ENCODE results near the gene HIP1. TPM values are rescaled to one million over a fixed set of nuclear protein-coding genes. Genes with fewer than 3 reads are reported as not detected.

Gene HIP1
- total and polyA plus RNA-seq, 2 of the 13 experiments (the other 11 are each of a cell fraction or from before 2014, with no cell fraction given), result 4.5 to 6.2 TPM

- TF ChIP-seq CREBL2 (CRISPR knock-in tag; IDR thresholded peaks at IDR 0.05; ENCODE audit: borderline replicate concordance) (no peak), DR1 (CRISPR knock-in tag; IDR thresholded peaks at IDR 0.05) (peak; percentile 63; the same call in 1 of the 2 replicates), MED8 (CRISPR knock-in tag; IDR thresholded peaks at IDR 0.05; ENCODE audit: insufficient replicate concordance) (peak; percentile 66), ZNF564 (CRISPR knock-in tag; IDR thresholded peaks at IDR 0.05) (peak; percentile 59; the same call in 1 of the 2 replicates), CENPBD1 (CRISPR knock-in tag; IDR thresholded peaks at IDR 0.05; ENCODE audit: borderline replicate concordance, low read depth) (no peak), KAT7 (CRISPR knock-in tag; IDR thresholded peaks at IDR 0.05; ENCODE audit: borderline replicate concordance) (peak; percentile 59; the same call in 1 of the 2 replicates), MZF1 (CRISPR knock-in tag; IDR thresholded peaks at IDR 0.05; ENCODE audit: borderline replicate concordance) (no peak), TBP (CRISPR knock-in tag; IDR thresholded peaks at IDR 0.05) (no peak), ZNF567 (CRISPR knock-in tag; IDR thresholded peaks at IDR 0.05; ENCODE audit: borderline replicate concordance) (no peak), CEBPB (IDR thresholded peaks at IDR 0.05; ENCODE audit: borderline replicate concordance, low read depth, low read length) (no peak), ZNF343 (CRISPR knock-in tag; IDR thresholded peaks at IDR 0.05) (peak; percentile 57; the same call in 1 of the 2 replicates), BCL6 (CRISPR knock-in tag; IDR thresholded peaks at IDR 0.05) (peak; percentile 73), FIP1L1 (IDR thresholded peaks at IDR 0.05; ENCODE audit: borderline replicate concordance, insufficient read depth, low read depth, low read length) (no peak), SMAD3 (CRISPR knock-in tag; IDR thresholded peaks at IDR 0.05) (peak; percentile 84), ZNF749 (CRISPR knock-in tag; IDR thresholded peaks at IDR 0.05; ENCODE audit: borderline replicate concordance) (no peak), ZNF136 (CRISPR knock-in tag; IDR thresholded peaks at IDR 0.05; ENCODE audit: low read depth) (peak; percentile 60; the same call in 1 of the 2 replicates), ZNF850 (CRISPR knock-in tag; conservative IDR thresholded peaks at IDR 0.05) (no peak), ZNF33A (CRISPR knock-in tag; IDR thresholded peaks at IDR 0.05; ENCODE audit: borderline replicate concordance) (no peak), TEAD3 (CRISPR knock-in tag; optimal IDR thresholded peaks at IDR 0.05; ENCODE audit: borderline replicate concordance) (peak; percentile 95), AKNA (CRISPR knock-in tag; IDR thresholded peaks at IDR 0.05; ENCODE audit: borderline replicate concordance) (no peak), AGO2 (optimal IDR thresholded peaks at IDR 0.05; ENCODE audit: low read depth, low read length) (peak; percentile 23), ZNF709 (CRISPR knock-in tag; IDR thresholded peaks at IDR 0.05) (no peak), NCOR1 (IDR thresholded peaks at IDR 0.05; ENCODE audit: borderline replicate concordance, low read length) (no peak; the same call in 1 of the 2 replicates), DNMT3B (CRISPR knock-in tag; conservative IDR thresholded peaks at IDR 0.05) (0 out of 2 replicates have a peak, but pooled peaks have one; percentile 34), SRF (IDR thresholded peaks at IDR 0.05; ENCODE audit: low read depth, low read length) (no peak)
These were observed 50.3 kb downstream of the HIP1 start (continued) for GRCh38 chr7:75688200-75689136.

Measured in HepG2 (cell line).